Cardiac fibroblast (primary cell): ENCODE data around the gene VDAC1.

Experiments
- DNase-seq, 2 donors: peaks; one replicate each; pipeline versions ENCODE4 v3.0.0 to v3.0.0-alpha.2; 2010; ENCODE audit warnings: low read depth in 2 of 2
- H3K4me3 ChIP-seq, 2 donors: replicated peaks in 1 of 2; 1 replicate in 1 of 2; 2 replicates in 1 of 2; pipeline ENCODE4 v1.5.1; 2011; ENCODE audit warnings: low read depth in 2 of 2, low read length in 2 of 2, mild to moderate bottlenecking in 2 of 2, moderate library complexity in 1 of 2
- TF ChIP-seq, protein P1 (sequence below): IDR thresholded peaks from one replicate; pipeline ENCODE4 v1.5.1; 2011; ENCODE audit warnings: low read depth, mild to moderate bottlenecking, low read length, inconsistent platforms

VDAC1 gene

DNA sequence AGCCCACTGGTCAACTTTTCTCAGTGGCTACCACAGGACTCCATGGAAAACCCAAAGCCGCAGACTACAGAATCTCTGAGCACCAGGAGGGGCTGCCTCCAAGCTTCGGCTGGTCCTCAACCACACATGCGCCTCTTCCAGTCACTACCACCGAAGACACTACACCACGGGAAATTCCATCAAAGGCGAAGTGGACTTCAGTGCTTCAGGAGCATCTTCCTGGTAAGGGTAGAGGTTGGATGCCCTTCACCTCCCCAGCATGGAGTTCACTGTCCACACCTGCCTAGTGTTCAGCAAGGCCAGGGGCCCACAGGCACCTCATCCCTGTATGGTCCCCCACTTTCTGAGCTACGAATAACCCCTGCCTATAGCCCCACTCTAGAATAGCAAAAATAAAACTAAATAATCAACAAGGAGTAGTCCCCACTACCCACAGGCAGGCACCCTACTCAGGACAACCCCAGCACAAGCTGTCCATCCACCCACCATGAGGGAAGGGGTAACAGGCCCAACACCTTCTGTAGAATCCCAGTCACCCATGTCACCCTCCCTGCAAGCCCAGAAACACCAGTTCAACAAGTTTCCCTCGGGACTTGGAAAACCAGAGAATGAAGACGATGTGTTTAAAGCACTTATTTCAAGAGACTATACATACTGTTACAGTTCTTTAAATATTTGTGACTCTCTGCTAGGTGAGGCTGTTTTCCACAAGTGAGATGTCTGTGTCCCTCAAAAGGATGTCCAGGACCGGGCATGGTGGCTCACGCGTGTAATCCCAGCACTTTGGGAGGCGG is 2.6 kb downstream of the VDAC1 start:
- H3K4me3 ChIP-seq, result no peak overlapping the region
- no peak for DNase-seq
- TF ChIP-seq, protein P1, sequence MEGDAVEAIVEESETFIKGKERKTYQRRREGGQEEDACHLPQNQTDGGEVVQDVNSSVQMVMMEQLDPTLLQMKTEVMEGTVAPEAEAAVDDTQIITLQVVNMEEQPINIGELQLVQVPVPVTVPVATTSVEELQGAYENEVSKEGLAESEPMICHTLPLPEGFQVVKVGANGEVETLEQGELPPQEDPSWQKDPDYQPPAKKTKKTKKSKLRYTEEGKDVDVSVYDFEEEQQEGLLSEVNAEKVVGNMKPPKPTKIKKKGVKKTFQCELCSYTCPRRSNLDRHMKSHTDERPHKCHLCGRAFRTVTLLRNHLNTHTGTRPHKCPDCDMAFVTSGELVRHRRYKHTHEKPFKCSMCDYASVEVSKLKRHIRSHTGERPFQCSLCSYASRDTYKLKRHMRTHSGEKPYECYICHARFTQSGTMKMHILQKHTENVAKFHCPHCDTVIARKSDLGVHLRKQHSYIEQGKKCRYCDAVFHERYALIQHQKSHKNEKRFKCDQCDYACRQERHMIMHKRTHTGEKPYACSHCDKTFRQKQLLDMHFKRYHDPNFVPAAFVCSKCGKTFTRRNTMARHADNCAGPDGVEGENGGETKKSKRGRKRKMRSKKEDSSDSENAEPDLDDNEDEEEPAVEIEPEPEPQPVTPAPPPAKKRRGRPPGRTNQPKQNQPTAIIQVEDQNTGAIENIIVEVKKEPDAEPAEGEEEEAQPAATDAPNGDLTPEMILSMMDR, result no peak

DNA sequence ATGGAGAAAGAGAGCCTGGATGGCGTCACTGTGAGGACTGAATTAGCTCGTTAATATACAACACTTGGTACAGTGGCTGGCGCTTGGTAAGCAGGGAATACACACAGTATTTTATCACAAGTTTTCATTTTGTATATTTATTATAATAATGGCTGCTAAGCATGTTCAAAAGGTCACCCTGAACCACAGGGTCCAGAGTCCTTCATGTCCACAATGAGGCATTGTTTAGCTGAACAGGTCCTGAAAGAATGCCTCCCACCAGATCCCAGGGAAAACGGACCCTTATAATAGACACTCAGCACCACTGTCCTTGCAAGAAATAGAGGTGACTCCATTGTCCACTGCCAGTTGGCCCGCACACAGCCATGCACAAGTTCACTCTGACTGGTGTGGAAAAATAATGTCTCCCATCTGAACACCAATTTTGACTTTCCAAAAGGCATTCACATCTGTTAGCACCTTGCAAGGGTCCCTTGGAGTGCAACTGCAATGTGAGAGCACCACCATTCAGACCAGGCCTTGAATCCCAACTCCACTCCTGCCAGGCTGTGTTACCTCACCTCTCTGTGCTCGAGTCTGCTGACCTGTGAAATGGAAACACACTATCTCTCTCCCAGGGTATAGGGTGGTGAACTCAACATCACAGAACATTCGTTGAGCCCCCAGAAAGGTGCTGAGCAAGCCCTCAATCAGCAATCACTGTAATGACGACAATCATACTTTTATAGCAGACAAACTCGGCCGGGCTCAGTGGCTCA is 3.9 kb downstream of the VDAC1 start:
- no peak overlapping the region for H3K4me3 ChIP-seq
- DNase-seq, result no peak
- TF ChIP-seq, protein P1, result no peak

- DNase-seq, result peak in 1 of 2 donors; percentile 35
- no peak overlapping the region for H3K4me3 ChIP-seq
- TF ChIP-seq, protein P1, result no peak
Observed at GRCh38 chr5:134000091-134000511, 4.7 kb downstream of the VDAC1 start.

GRCh38 chr5:133998807-133999206 is 6.0 kb downstream of the VDAC1 start:
- TF ChIP-seq, protein P1, result no peak
- DNase-seq, result no peak
- no peak overlapping the region for H3K4me3 ChIP-seq

- TF ChIP-seq, protein P1, result no peak
- no peak for DNase-seq
- no peak overlapping the region for H3K4me3 ChIP-seq
Observed at GRCh38 chr5:133998042-133998441, 6.7 kb downstream of the VDAC1 start.

DNA sequence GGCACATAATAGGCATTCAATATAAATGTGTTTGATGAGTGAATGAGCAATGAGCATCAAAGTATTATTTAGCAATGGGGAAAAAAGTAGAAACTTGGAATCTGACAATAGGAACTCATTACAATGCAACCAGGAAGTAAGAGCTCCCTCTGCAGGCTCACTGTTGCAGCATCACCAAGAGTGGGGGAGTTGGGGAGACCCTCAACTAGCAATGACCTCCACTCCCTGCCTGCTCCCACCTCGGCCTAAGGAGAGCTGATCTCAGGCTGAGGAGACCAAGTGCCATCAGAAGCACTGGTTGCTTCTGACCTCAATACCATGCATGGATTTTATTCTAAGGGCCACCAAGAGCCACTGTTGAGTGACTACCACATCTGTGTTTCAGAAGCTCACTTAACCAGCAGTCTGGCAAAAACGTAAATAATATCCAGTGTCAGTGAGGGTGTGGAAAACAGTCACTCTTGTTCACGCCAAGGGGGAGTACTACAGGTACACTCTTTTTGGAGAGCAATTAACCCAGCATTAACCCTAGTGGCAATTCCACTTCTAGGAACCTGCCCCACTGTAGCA is 8.0 kb downstream of the VDAC1 start:
- H3K4me3 ChIP-seq, result no peak overlapping the region
- DNase-seq, result no peak
- TF ChIP-seq, protein P1, result peak; percentile 55
